Activated CD8-positive, alpha-beta memory T cell treated with anti-CD3 and anti-CD28 coated beads, Interleukin-2, amount 10 ng/mL, durations not matched to agents 7 days and 5 days (primary cell): ENCODE results near the gene BTBD1. TPM values are rescaled to one million over a fixed set of nuclear protein-coding genes. Genes with fewer than 3 reads are reported as not detected.
"Not testable (repeated sequence)": the region's sequence is repeated elsewhere in the genome, so short reads cannot be mapped to it uniquely, and the experiment has no call there.

ENCODE experiments used
- ATAC-seq: fragments of 150-1000 bp; cut with Tn5 transposase; one replicate; pipeline ENCODE4 v1.10.0; 2021; ENCODE audit warnings: moderate library complexity
- CTCF ChIA-PET: fragments of 350-600 bp; sonication (Branson Sonifier 250); formaldehyde crosslinking; loops from one replicate; lab custom pipeline; 2021; ENCODE audit warnings: antibody characterized with exemption; lab: Charles Lee
- DNase-seq: peaks from one replicate; pipeline ENCODE4 v3.0.0-alpha.2; 2020
- H3K27ac Mint-ChIP-seq: one replicate; pipeline ENCODE4 v1.8.0; 2021; ENCODE audit warnings: mild to moderate bottlenecking, mixed read lengths
- H3K27me3 Mint-ChIP-seq: one replicate; pipeline ENCODE4 v1.8.0; 2021; ENCODE audit warnings: mixed read lengths
- H3K36me3 Mint-ChIP-seq: one replicate; pipeline ENCODE4 v1.8.0; 2021; ENCODE audit warnings: mild to moderate bottlenecking, mixed read lengths
- H3K4me1 Mint-ChIP-seq: one replicate; pipeline ENCODE4 v1.8.0; 2021; ENCODE audit warnings: mixed read lengths
- H3K4me3 Mint-ChIP-seq: one replicate; pipeline ENCODE4 v1.8.0; 2021; ENCODE audit warnings: mild to moderate bottlenecking, moderate library complexity, mixed read lengths
- H3K9me3 Mint-ChIP-seq: one replicate; pipeline ENCODE4 v1.8.0; 2022; ENCODE audit warnings: low read depth, mixed read lengths
- total RNA-seq, 2 experiments: library from RNA; stranded (reverse); gene quantifications; one replicate each; pipeline ENCODE4 v1.2.3, GENCODE V29; 2021

BTBD1 gene
- total RNA-seq, 2 experiments from 2014 or later = 62.5 to 73.2 TPM

- no peak for DNase-seq
- ATAC-seq = no peak
- Mint-ChIP-seq H3K36me3 (peaks cover 19% of the 10 kb centered on the region), H3K9me3 (no peaks in the 10 kb centered on the region), H3K4me3 (no peak overlapping the region), H3K27ac (no peak overlapping the region), H3K4me1 (peaks cover 17% of the 10 kb centered on the region), H3K27me3 (no peaks in the 10 kb centered on the region)
- CTCF ChIA-PET = no interaction called here
Observed at GRCh38 chr15:83018436-83018835, 48.6 kb downstream of the BTBD1 start.

DNA sequence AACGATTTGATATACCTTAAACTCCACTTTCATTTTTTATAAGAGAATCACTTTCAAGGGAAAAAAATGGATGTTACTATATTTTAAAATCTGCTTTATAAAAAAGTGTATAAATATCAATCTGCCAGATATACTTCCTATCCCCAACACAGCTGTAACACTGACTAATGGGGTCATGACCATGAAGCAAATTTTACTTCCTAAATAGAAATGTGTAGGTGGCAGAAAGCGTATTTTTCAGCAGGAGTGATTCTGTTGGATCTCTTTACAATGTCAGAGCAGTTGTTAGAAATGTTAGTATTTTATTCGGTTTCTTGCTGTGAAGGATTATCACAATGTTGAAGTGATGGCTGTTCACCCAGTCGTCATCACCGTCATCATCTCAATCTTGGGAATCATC, 50.1 kb downstream of the BTBD1 start:
- ATAC-seq (no peak), DNase-seq (no peak)
- Mint-ChIP-seq H3K36me3 (peaks cover 19% of the 10 kb centered on the region), H3K9me3 (no peaks in the 10 kb centered on the region), H3K4me1 (peaks cover 29% of the 10 kb centered on the region), H3K27me3 (no peaks in the 10 kb centered on the region), H3K4me3 (no peak overlapping the region), H3K27ac (no peak overlapping the region)
- CTCF ChIA-PET = interaction anchor here (0.6 kb wide), 1 partner anchor 14 kb away, joined by 3 read pairs; no protein-coding TSS in a partner anchor

DNA sequence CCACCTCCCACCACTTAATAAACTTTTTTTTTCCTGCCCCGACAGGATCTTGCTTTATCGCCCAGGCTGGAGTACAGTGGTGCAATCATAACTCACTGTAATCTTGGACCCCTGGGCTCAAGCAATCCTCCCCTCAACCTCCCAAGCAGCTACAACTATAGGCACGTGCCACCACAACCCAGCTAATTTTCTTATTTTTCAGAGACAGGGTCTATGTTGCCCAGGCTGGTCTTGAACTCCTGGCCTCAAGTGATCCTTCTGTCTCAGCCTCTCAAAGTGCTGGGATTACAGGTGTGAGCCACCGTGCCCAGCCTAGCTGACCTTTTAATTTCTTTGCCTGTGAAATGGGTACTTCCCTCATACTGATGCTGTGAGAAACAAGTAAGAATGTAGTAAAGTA, 51.7 kb downstream of the BTBD1 start:
- DNase-seq = no peak
- CTCF ChIA-PET = no interaction called here
- Mint-ChIP-seq H3K4me3 (no peak overlapping the region), H3K4me1 (peaks cover 38% of the 10 kb centered on the region), H3K36me3 (peaks cover 18% of the 10 kb centered on the region), H3K27ac (peak overlapping the region; percentile 39), H3K9me3 (no peaks in the 10 kb centered on the region), H3K27me3 (no peaks in the 10 kb centered on the region)
- no peak for ATAC-seq

DNA sequence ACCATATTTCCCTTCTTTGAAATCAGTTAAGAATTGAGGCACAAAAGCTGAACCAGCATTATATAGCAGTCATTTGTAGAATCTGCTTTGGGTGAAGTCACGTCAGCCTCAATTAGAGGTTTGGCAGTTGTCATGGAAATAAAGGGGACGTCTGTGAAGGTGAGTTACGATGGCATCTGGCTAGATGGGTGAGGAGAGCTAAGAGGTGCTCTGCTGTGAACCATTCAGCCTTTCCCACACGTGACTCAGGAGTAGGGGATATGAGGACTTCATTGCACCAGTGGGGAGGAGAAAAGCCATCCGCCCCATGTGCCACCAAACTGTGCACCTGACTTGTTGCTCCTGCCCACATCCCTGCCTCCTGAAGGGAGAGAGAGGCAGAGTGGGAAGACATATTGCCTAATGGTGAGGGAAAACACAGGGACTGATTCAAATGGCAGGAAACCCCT, 52.8 kb downstream of the BTBD1 start:
- H3K27me3 Mint-ChIP-seq = no peaks in the 10 kb centered on the region
- ATAC-seq (no peak), DNase-seq (peak; percentile 52)
- CTCF ChIA-PET = interaction anchor here (1.0 kb wide), 1 partner anchor 53 kb away, joined by 3 read pairs; the partner anchor contains the start of gene BTBD1
- H3K27ac Mint-ChIP-seq = peak overlapping the region; percentile 37
- H3K36me3 Mint-ChIP-seq = peaks cover 23% of the 10 kb centered on the region
- no peak overlapping the region for H3K4me3 Mint-ChIP-seq
- H3K4me1 Mint-ChIP-seq = peaks cover 49% of the 10 kb centered on the region
- no peaks in the 10 kb centered on the region for H3K9me3 Mint-ChIP-seq

DNA sequence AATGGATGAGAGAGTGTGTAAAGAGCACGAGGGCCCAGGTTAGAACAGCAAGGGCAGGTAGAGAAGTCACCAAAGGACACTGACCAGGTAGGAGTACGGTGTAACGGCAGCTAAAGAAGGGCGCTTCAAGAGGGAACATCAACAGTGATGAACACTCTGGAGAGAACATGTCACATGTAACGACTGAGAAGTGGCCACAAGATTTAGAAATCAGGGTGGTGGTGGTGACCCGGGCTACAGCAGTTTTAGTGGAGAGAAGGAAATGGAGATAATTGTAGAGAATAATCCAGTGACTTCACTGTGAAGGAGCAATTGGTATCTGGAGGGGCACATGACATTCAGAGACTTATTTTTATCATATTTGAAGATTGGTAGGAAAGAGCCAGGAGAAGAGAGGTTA, 54.4 kb downstream of the BTBD1 start:
- ATAC-seq (no peak), DNase-seq (no peak)
- CTCF ChIA-PET = interaction anchor here (1.0 to 3.3 kb wide), 3 partner anchors 10 to 152 kb away, joined by 3 to 22 read pairs (median 3); no protein-coding TSS in a partner anchor
- Mint-ChIP-seq H3K9me3 (no peaks in the 10 kb centered on the region), H3K36me3 (peaks cover 27% of the 10 kb centered on the region), H3K4me3 (peak overlapping the region; percentile 93), H3K27ac (no peak overlapping the region), H3K27me3 (no peaks in the 10 kb centered on the region), H3K4me1 (peaks cover 52% of the 10 kb centered on the region)

DNA sequence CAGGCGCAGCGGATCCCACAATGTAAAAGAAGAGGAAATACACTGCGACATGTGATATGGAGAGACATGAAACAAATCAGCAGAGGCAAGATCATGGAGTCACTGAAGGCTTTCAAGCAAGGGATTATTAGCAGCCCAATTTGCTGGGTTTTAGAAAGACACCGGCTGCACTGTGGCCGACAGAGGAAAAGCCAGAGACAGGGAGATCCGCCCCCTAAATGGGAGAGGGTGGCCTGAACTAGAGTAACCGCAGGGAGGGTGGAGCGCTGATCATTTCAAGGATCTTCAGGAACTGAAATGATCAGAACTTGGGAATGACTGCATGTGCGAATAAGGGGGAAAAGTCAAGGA, 55.0 kb downstream of the BTBD1 start:
- CTCF ChIA-PET = interaction anchor here (0.6 to 3.3 kb wide), 17 partner anchors 10 to 472 kb away, joined by 3 to 30 read pairs (median 6); partner anchors contain the start of genes BTBD1, HDGFL3, RAMAC and RPS17
- Mint-ChIP-seq H3K9me3 (no peaks in the 10 kb centered on the region), H3K27ac (peak overlapping the region; percentile 89), H3K27me3 (no peaks in the 10 kb centered on the region), H3K4me3 (peak overlapping the region; percentile 93), H3K36me3 (peaks cover 26% of the 10 kb centered on the region), H3K4me1 (peaks cover 54% of the 10 kb centered on the region)
- DNase-seq (no peak), ATAC-seq (no peak)

DNA sequence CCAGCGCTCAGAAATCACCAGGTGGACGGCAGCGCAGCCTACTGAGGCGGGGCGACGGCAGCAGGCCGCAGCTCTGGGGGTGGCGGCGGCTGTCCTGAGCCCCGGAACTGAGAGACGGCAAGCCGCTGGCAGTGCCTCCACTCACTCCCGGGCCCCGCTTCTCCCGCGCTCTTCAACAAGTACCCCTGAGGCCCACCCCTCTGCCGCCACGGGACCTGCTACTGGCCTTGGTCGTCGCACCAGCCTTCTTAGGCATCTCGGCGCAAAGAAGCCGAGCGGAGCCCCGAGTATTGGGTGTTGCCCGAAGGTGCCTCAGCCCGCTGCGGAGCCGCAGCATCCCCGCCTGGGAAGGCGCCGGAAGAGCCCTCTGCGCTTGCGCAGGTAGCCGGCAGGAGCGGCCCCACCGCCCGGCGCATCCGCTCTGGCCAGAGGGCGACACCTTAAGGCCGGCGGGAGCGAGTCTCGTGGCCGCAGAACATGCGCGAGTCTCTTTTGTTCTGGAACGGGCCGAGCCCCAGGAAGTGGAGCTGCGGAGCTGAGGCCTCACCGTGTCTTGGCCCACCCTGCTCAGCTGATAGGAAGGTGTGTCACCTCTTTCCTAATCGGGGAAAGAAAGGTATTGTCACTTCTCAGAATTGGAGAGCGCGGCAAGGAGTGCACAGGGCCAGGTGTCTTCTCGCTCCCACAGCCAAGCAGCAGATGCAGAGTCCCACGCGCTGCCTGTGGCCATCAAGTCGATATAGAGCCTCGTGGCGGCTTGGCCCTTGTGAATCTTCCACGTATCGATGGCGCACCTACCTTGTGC, 55.6 kb downstream of the BTBD1 start, which contains the start of gene C15orf40:
C15orf40 (minus strand) TSS at position 369 of the 805 bp plus-strand sequence; CDS start at position 337, 32 bp downstream.
- DNase-seq = peak; percentile 91
- H3K27me3 Mint-ChIP-seq = no peaks in the 10 kb centered on the region
- CTCF ChIA-PET = interaction anchor here (0.6 to 3.3 kb wide), 27 partner anchors 11 to 471 kb away, joined by 3 to 30 read pairs (median 4); partner anchors contain the start of genes BTBD1, HDGFL3, RAMAC and RPS17
- H3K4me1 Mint-ChIP-seq = peaks cover 54% of the 10 kb centered on the region
- no peaks in the 10 kb centered on the region for H3K9me3 Mint-ChIP-seq
- peak; percentile 88 for ATAC-seq
- H3K4me3 Mint-ChIP-seq = peak within 1 kb of the TSS; percentile 93
- H3K36me3 Mint-ChIP-seq = peaks cover 26% of the 10 kb centered on the region
- H3K27ac Mint-ChIP-seq = peak within 1 kb of the TSS; percentile 89

DNA sequence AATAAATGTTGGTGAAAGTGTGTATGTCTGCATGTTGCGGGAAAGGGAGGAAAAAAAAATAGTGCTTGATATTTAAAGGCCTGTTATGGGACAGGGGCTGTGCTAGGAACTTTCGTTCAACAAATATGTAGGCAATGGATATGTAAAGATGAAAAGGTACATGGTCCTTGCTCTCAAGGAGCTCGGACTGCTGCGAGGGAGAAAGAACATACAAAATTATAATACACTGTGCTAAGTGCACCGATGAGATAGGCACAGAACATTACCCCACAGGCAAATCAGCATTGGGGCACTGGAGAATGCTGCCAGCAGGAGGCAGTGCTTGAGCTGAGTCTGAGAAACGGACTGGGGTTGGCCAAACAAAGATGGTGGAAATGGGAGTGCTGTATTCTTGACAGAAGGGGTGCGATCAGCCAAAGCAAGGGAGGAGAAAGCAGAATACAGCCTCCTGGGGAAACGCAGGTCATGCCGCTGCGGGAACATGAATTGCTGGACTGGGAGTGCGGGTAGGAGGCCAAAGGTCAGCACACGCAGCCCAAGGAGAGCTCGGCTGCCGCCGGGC, 56.3 kb downstream of the BTBD1 start:
- Mint-ChIP-seq H3K4me1 (peaks cover 52% of the 10 kb centered on the region), H3K27me3 (no peaks in the 10 kb centered on the region), H3K9me3 (no peaks in the 10 kb centered on the region), H3K36me3 (peaks cover 24% of the 10 kb centered on the region), H3K4me3 (peak overlapping the region; percentile 93), H3K27ac (peak overlapping the region; percentile 89)
- ATAC-seq = peak; percentile 66
- CTCF ChIA-PET = interaction anchor here (0.8 to 3.3 kb wide), 27 partner anchors 10 to 471 kb away, joined by 3 to 30 read pairs (median 5); partner anchors contain the start of genes BTBD1, HDGFL3, RAMAC and RPS17
- DNase-seq = peak; percentile 91

DNA sequence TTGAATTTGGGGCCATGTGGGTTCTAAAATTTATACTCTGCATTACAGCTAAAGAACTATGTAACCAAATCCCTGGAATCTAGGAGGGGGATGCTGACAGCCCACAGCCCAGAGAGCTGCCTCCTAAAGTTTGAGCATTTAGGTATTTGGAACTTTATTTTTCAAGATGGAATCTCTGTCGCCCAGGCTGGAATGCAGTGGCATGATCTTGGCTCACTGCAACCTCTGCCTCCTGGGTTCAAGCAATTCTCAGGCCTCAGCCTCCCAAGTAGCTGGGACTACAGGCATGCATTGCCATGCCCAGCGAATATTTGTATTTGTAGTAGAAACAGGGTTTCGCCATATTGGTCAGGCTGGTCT, 66.4 kb downstream of the BTBD1 start:
- H3K4me1 Mint-ChIP-seq, H3K4me3 Mint-ChIP-seq, H3K36me3 Mint-ChIP-seq, ATAC-seq, DNase-seq, H3K27ac Mint-ChIP-seq, H3K9me3 Mint-ChIP-seq, H3K27me3 Mint-ChIP-seq: not testable (repeated sequence)
- CTCF ChIA-PET = interaction anchor here (0.7 to 3.6 kb wide), 13 partner anchors 10 to 470 kb away, joined by 3 to 33 read pairs (median 6); partner anchors contain the start of genes C15orf40 and RAMAC

DNA sequence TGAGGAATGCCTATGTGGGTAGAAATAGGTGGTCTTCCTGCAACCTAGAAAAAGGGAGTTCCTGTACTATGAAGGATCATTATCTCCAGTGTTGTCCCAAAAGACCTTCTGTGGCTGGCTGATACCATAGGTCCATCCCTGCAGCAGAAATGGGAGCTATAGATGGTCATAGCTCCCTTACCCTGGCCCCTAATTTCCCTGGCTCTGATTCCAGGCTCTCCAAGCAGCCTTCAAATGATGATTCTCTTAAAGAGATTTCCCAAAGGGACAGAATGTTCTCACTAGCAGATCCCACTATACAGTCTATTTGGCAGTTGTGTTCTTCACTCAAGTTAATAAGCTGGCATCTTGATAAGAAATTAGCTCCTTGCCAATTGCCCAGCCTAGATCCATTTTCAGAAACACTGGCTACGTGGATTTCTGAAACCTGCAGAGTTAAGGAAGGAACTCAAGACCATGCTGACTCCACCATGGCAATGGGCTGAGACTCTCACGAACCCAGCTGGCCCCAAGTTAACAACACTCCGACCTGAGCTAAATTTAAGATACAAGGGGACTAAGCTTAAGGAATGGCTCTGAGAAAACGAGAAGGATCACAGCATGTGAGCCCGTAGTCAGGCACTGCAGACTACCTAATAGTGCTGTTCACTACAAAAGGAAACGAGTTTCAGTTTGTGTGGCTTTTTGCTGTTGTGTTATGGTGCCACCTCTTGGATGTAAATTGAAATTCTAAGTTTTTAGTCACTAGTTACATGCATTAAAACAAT, 67.0 kb downstream of the BTBD1 start:
- peak overlapping the region; percentile 68 for H3K27ac Mint-ChIP-seq
- H3K36me3 Mint-ChIP-seq = peaks cover 4% of the 10 kb centered on the region
- peak; percentile 91 for ATAC-seq
- H3K27me3 Mint-ChIP-seq = no peaks in the 10 kb centered on the region
- CTCF ChIA-PET = interaction anchor here (0.7 to 3.6 kb wide), 14 partner anchors 10 to 469 kb away, joined by 3 to 33 read pairs (median 6); partner anchors contain the start of genes C15orf40 and RAMAC
- DNase-seq = peak; percentile 49
- H3K4me3 Mint-ChIP-seq = peak overlapping the region; percentile 63
- no peaks in the 10 kb centered on the region for H3K9me3 Mint-ChIP-seq
- H3K4me1 Mint-ChIP-seq = peaks cover 8% of the 10 kb centered on the region

DNA sequence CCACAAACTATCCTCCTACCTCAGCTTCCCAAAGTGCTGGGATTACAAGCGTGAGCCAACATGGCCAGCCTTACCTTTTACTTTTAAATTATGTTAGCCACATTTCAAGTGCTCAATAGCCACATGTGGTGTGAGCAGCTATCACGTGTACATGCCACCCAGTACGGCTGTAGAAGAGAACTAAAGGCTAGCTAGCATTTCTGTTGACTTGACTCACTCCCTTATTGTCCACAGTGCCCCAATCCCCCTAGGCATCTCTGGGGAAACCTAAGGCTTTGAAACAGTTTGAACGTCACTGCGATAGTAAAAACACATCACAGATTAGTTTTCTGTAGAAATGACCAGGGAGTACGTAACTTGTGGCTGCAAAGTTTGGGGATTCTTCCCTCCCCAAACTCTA, 67.6 kb downstream of the BTBD1 start:
- H3K36me3 Mint-ChIP-seq = no peaks in the 10 kb centered on the region
- CTCF ChIA-PET = interaction anchor here (1.1 to 3.6 kb wide), 9 partner anchors 11 to 318 kb away, joined by 3 to 33 read pairs (median 6); partner anchors contain the start of genes C15orf40 and RAMAC
- no peak overlapping the region for H3K27ac Mint-ChIP-seq
- ATAC-seq (no peak), DNase-seq (no peak)
- H3K4me3 Mint-ChIP-seq = no peak overlapping the region
- no peaks in the 10 kb centered on the region for H3K9me3 Mint-ChIP-seq
- H3K27me3 Mint-ChIP-seq = no peaks in the 10 kb centered on the region
- H3K4me1 Mint-ChIP-seq = peaks cover 8% of the 10 kb centered on the region

GRCh38 chr15:82995938-82996337, 71.1 kb downstream of the BTBD1 start:
- no peak overlapping the region for H3K27ac Mint-ChIP-seq
- no peak overlapping the region for H3K4me3 Mint-ChIP-seq
- H3K36me3 Mint-ChIP-seq = peaks cover 6% of the 10 kb centered on the region
- ATAC-seq (no peak), DNase-seq (no peak)
- H3K9me3 Mint-ChIP-seq = no peaks in the 10 kb centered on the region
- H3K27me3 Mint-ChIP-seq = no peaks in the 10 kb centered on the region
- H3K4me1 Mint-ChIP-seq = peaks cover 13% of the 10 kb centered on the region
- CTCF ChIA-PET = interaction anchor here (0.5 to 1.0 kb wide), 2 partner anchors 222 to 465 kb away, joined by 3 to 4 read pairs; no protein-coding TSS in a partner anchor
